A673 (cell line): ENCODE measurements around the gene ACO1.

Experiments used
- EZH2 ChIP-seq: fragments of 200-600 bp; sonication (generic); IDR thresholded peaks from 2 replicates; pipeline ENCODE4 v1.6.1; 2017; ENCODE audit warnings: borderline replicate concordance, low read depth, mild to moderate bottlenecking, mixed read lengths, antibody characterized with exemption, low read length; ENCODE audit not compliant: poor library complexity, severe bottlenecking
- TF ChIP-seq, protein P1 (sequence below): fragments of 300-800, 200-600 bp; sonication (generic); conservative IDR thresholded peaks from 2 replicates; pipeline ENCODE4 v1.5.1; 2017; ENCODE audit warnings: low read depth, mild to moderate bottlenecking, antibody characterized with exemption, low read length, moderate library complexity, mixed read lengths

DNA sequence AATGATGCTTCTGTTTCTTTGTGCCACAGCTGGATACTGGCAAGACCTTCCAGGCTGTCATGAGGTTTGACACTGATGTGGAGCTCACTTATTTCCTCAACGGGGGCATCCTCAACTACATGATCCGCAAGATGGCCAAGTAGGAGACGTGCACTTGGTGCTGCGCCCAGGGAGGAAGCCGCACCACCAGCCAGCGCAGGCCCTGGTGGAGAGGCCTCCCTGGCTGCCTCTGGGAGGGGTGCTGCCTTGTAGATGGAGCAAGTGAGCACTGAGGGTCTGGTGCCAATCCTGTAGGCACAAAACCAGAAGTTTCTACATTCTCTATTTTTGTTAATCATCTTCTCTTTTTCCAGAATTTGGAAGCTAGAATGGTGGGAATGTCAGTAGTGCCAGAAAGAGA is 65.5 kb downstream of the ACO1 start:
- TF ChIP-seq, protein P1, sequence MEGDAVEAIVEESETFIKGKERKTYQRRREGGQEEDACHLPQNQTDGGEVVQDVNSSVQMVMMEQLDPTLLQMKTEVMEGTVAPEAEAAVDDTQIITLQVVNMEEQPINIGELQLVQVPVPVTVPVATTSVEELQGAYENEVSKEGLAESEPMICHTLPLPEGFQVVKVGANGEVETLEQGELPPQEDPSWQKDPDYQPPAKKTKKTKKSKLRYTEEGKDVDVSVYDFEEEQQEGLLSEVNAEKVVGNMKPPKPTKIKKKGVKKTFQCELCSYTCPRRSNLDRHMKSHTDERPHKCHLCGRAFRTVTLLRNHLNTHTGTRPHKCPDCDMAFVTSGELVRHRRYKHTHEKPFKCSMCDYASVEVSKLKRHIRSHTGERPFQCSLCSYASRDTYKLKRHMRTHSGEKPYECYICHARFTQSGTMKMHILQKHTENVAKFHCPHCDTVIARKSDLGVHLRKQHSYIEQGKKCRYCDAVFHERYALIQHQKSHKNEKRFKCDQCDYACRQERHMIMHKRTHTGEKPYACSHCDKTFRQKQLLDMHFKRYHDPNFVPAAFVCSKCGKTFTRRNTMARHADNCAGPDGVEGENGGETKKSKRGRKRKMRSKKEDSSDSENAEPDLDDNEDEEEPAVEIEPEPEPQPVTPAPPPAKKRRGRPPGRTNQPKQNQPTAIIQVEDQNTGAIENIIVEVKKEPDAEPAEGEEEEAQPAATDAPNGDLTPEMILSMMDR, result no peak
- TF ChIP-seq EZH2, result no peak
